ENCODE data around the gene CALN1. TPM values are rescaled to one million over a fixed set of nuclear protein-coding genes. Genes with fewer than 3 reads are reported as not detected.

The CALN1 gene
- total RNA-seq, 4 donors from 2014 or later: under 0.01 to 1.2 (median 0.22) TPM; not detected in 1

DNA sequence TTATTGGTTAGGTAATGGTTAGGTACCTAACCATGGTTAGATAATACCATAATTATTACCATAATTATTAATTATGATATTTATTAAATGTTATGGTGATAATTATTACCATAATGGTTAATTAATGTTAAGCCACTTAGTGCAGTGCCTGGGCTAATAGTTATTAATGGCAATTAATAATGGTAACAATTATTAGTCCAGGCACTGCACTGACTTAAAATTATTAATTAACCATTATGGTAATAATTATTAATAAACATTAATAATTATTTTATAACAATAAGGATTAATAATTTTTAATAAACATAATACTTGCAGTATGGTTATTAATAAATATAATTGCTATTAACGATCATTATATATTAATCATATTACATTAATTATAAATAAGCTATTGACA lies 604.0 kb downstream of the CALN1 start:
- H3K9me3 ChIP-seq: peaks cover 0 to 22% (median 2%) of the 10 kb centered on the region in 4 donors
- no peaks in the 10 kb centered on the region for H3K36me3 ChIP-seq
- H3K27ac ChIP-seq: no peak overlapping the region
- TF ChIP-seq POLR2A (IDR thresholded peaks at IDR 0.05): no peak
- no peak for TF ChIP-seq EP300 (IDR thresholded peaks at IDR 0.05)
- TF ChIP-seq, protein P1, sequence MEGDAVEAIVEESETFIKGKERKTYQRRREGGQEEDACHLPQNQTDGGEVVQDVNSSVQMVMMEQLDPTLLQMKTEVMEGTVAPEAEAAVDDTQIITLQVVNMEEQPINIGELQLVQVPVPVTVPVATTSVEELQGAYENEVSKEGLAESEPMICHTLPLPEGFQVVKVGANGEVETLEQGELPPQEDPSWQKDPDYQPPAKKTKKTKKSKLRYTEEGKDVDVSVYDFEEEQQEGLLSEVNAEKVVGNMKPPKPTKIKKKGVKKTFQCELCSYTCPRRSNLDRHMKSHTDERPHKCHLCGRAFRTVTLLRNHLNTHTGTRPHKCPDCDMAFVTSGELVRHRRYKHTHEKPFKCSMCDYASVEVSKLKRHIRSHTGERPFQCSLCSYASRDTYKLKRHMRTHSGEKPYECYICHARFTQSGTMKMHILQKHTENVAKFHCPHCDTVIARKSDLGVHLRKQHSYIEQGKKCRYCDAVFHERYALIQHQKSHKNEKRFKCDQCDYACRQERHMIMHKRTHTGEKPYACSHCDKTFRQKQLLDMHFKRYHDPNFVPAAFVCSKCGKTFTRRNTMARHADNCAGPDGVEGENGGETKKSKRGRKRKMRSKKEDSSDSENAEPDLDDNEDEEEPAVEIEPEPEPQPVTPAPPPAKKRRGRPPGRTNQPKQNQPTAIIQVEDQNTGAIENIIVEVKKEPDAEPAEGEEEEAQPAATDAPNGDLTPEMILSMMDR (IDR thresholded peaks at IDR 0.05): no peak
- WGBS, 2 donors: 50 to 94% methylated on average over 1 of the region's 1 CpG
- no peak overlapping the region for H3K4me3 ChIP-seq
- no peaks in the 10 kb centered on the region for H3K27me3 ChIP-seq
- H3K4me1 ChIP-seq: no peaks in the 10 kb centered on the region
- no peak for DNase-seq (ENCODE audit: low spot score in 2 of 2)

DNA sequence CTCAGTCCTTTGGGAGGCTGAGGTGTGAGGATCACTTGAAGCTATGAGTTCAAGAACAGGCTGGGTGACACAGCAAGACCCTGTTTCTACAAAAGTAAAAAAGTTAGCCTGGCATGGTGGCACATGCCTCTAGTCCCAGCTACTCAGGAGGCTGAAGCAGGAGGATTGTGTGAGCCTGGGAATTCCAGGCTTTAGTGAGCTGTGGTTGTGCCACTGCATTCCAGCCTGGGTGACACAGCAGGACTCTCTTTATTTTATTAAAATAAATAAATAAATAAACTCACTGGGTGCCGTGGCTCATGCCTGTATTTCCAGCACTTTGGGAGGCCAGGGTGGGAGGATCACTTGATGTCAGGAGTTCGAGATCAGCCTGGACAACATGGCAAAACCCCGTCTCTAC lies 607.9 kb downstream of the CALN1 start:
- H3K4me1 ChIP-seq: no peaks in the 10 kb centered on the region
- H3K4me3 ChIP-seq: no peak overlapping the region
- peaks cover 0 to 28% (median 2%) of the 10 kb centered on the region in 4 donors for H3K9me3 ChIP-seq
- TF ChIP-seq POLR2A (IDR thresholded peaks at IDR 0.05): no peak
- no peak for TF ChIP-seq EP300 (IDR thresholded peaks at IDR 0.05)
- TF ChIP-seq, protein P1 (IDR thresholded peaks at IDR 0.05): no peak
- no peaks in the 10 kb centered on the region for H3K27me3 ChIP-seq
- no peak for DNase-seq (ENCODE audit: low spot score in 2 of 2)
- no peaks in the 10 kb centered on the region for H3K36me3 ChIP-seq
- no peak overlapping the region for H3K27ac ChIP-seq
- WGBS, 2 donors: 75 to 76% methylated on average over 3 of the region's 3 CpGs

DNA sequence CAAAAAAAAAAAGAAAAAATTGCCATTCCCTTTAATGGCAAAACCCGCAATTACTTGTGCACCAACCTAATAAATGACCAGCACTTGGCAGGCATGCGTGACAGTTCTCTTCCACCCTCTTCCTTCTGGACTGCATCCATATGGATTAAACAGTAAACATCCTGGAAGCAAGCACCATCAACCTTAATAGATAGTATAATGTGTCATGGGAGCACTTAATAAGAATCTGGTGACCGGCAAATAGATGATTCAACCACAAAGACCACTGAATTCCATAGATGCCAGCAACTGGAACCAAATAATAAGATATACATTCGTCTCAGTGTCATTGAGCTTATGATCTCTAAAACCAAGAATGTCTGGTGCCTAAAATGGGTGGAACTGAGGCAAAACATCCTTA lies 610.2 kb downstream of the CALN1 start:
- Histone ChIP-seq H3K27me3 (no peaks in the 10 kb centered on the region), H3K4me1 (no peaks in the 10 kb centered on the region), H3K27ac (no peak overlapping the region), H3K4me3 (no peak overlapping the region), H3K9me3 (peaks cover 0 to 19% (median 2%) of the 10 kb centered on the region in 4 donors), H3K36me3 (no peaks in the 10 kb centered on the region)
- DNase-seq (ENCODE audit: low spot score in 2 of 2): no peak
- 78 to 82% methylated on average over 4 of the region's 4 CpGs for WGBS, 2 donors
- TF ChIP-seq EP300 (IDR thresholded peaks at IDR 0.05) (no peak), POLR2A (IDR thresholded peaks at IDR 0.05) (no peak)
- TF ChIP-seq, protein P1 (IDR thresholded peaks at IDR 0.05): no peak

DNA sequence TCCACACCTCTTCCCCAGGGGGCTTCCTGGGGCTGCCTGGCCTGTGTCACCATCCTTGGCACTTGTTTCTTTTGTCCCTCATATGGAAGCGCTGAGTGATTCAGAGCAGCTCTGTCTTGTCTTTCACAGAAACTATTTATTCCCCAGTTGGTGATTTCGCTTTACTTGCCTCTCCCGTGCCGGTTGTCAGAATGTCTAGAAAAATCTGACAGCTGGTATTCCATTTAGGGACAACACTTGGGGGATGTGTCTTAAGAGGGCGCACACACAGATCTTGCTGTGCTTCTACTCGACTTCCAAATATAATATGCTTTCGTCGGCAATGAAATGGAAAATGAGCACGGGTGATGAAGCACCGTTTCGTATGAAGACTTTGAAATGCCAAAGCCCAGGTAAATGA lies 611.8 kb downstream of the CALN1 start:
- Histone ChIP-seq H3K27ac (no peak overlapping the region), H3K27me3 (no peaks in the 10 kb centered on the region), H3K4me1 (no peaks in the 10 kb centered on the region), H3K36me3 (no peaks in the 10 kb centered on the region), H3K9me3 (peaks cover 0 to 10% (median 0%) of the 10 kb centered on the region in 4 donors), H3K4me3 (no peak overlapping the region)
- no peak for DNase-seq (ENCODE audit: low spot score in 2 of 2)
- TF ChIP-seq POLR2A (IDR thresholded peaks at IDR 0.05) (no peak), EP300 (IDR thresholded peaks at IDR 0.05) (no peak)
- TF ChIP-seq, protein P1 (IDR thresholded peaks at IDR 0.05): no peak
- WGBS, 2 donors: 85 to 91% methylated on average over 11 of the region's 11 CpGs

DNA sequence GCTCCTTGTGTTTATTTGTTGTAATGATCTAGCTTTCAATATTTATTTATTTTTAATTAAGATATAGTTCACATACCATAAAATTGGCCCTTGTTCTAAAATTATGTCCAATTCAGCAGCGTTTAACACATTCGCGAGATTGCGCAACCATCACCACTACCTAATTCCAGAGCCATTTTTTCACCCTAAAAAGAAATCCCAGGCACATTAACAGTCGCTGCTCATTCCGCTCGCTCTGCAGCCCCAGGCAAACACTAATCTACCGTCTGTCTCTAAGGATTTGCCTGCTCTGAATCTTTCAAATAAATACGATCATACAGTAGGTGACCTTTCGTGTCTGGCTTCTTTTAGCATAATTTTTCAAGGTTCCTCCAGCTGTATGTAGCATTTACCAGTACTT lies 616.7 kb downstream of the CALN1 start:
- Histone ChIP-seq H3K27ac (no peak overlapping the region), H3K4me3 (no peak overlapping the region), H3K9me3 (peaks cover 0 to 23% (median 0%) of the 10 kb centered on the region in 4 donors), H3K36me3 (no peaks in the 10 kb centered on the region), H3K27me3 (no peaks in the 10 kb centered on the region), H3K4me1 (no peaks in the 10 kb centered on the region)
- DNase-seq (ENCODE audit: low spot score in 2 of 2): no peak
- TF ChIP-seq, protein P1 (IDR thresholded peaks at IDR 0.05): no peak
- 74 to 82% methylated on average over 10 of the region's 10 CpGs for WGBS, 2 donors
